ENCODE measurements around the gene METRNL.
"Not testable (repeated sequence)": the region's sequence is repeated elsewhere in the genome, so short reads cannot be mapped to it uniquely, and the experiment has no call there.

Gene METRNL

DNA sequence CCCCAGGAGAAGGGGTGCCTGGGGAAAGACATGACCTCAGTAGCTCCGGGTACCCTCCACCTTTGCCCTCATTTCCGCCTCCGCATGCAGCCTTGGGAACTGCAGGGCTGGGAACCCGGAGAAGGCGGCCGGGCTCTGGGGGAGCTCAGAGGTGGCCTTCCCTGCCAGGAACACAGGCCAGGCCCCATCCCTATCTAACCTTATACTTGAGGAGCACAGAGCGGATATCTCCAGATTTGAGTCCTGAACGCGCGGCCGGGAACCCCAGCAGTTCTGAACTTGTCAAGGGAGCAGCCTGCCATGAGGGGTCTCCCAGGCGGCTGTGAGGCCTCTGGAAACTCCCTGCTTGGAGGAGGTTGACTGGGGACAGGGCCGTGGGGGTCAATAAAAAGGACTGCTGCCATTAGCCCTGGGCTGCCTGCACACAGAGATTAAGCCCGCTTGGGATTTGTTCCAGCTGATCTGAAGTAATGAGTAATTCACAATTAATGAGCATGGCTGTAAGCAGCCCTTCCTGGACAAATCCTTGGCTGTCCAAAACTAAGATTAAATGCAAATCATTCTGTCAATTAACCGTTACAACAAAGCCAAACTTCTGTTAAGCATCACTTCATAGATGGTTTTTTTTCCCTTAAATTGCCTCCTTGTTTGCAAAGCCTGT, 26.3 kb upstream of the METRNL start:
- ChIA-PET POLR2A (no interaction called here), CTCF (interaction anchor here (0.8 to 1.3 kb wide), 2 partner anchors 10 to 139 kb away, joined by 3 read pairs; no protein-coding TSS in a partner anchor)
- TF ChIP-seq, protein P1, sequence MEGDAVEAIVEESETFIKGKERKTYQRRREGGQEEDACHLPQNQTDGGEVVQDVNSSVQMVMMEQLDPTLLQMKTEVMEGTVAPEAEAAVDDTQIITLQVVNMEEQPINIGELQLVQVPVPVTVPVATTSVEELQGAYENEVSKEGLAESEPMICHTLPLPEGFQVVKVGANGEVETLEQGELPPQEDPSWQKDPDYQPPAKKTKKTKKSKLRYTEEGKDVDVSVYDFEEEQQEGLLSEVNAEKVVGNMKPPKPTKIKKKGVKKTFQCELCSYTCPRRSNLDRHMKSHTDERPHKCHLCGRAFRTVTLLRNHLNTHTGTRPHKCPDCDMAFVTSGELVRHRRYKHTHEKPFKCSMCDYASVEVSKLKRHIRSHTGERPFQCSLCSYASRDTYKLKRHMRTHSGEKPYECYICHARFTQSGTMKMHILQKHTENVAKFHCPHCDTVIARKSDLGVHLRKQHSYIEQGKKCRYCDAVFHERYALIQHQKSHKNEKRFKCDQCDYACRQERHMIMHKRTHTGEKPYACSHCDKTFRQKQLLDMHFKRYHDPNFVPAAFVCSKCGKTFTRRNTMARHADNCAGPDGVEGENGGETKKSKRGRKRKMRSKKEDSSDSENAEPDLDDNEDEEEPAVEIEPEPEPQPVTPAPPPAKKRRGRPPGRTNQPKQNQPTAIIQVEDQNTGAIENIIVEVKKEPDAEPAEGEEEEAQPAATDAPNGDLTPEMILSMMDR (IDR thresholded peaks at IDR 0.05; ENCODE audit: control extremely low read depth, extremely low read depth, low read depth, missing control alignments) = no peak
- DNase-seq (ENCODE audit: extremely low spot score) = no peak

DNA sequence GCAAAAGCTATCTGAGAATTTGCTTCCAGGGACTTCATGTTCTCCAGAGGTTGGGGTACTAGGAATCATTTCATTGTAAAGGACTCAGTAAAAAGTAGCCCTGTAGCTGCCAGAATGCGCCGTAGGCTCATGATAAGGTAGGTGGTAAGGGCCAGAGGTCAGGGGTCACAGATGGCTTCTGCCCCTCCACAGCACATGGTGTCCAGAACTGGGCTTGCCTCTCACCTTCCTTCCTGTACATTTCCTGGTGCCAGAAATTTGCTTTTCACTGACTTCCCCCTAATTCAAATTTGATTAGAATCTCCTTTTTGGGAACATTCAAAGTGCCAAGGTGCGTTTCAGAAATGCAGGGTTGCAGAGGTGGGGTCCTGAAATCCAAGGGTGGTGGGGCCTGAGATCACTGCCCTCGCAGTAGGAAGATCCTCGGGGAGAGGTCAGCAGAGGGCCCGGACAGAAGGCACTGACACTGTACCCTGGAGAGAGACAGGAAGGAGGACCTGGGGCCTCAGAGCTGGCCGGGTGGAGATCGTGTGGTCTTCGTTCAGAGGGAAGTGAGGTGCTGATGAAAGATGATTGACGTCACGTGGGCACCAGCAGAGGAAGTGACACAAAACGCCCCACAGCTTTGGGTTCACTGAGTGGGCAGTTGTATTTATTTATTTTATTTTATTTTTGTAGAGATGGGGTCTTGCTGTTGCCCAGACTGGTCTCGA, 25.5 kb upstream of the METRNL start:
- DNase-seq (ENCODE audit: extremely low spot score) = no peak
- TF ChIP-seq, protein P1 (IDR thresholded peaks at IDR 0.05; ENCODE audit: control extremely low read depth, extremely low read depth, low read depth, missing control alignments) = no peak
- POLR2A ChIA-PET = interaction anchor here (0.9 kb wide), 1 partner anchor 25 kb away, joined by 3 read pairs; the partner anchor contains the start of gene METRNL
- CTCF ChIA-PET = interaction anchor here (0.8 to 1.3 kb wide), 2 partner anchors 10 to 18 kb away, joined by 3 read pairs; no protein-coding TSS in a partner anchor

DNA sequence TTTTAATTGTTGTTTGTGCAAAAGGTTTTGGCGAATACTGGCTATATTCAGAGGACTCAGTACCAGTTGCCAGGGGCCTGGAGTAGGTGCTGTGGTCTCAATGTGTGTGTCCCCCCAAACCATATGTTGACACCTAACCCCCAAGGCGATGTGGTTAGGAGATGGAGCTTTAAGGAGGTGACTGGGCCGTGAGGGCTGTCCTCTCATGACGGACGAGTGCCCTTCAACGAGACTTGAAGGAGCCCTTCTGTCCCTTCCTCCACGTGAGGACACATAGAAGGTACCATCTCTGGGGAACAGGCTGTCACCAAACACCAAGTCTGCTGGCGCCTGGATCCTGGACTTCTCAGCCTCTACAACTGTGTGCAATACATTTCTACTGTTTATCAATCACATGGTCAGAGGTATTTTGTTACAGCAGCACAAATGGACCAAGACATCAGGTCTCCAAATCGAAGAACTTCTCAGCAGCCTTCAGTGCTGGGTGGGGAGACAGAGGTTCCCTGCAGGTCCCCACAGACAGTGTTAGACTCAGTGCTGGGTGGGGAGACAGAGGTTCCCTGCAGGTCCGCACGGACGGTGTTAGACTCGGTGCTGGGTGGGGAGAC, 24.8 kb upstream of the METRNL start:
- ChIA-PET CTCF (no interaction called here), POLR2A (interaction anchor here (0.9 kb wide), 1 partner anchor 25 kb away, joined by 3 read pairs; the partner anchor contains the start of gene METRNL)
- no peak for DNase-seq (ENCODE audit: extremely low spot score)
- TF ChIP-seq, protein P1 (IDR thresholded peaks at IDR 0.05; ENCODE audit: control extremely low read depth, extremely low read depth, low read depth, missing control alignments) = no peak

GRCh38 chr17:83055176-83055575, 24.2 kb upstream of the METRNL start:
- CTCF ChIA-PET, POLR2A ChIA-PET: not testable (repeated sequence)

DNA sequence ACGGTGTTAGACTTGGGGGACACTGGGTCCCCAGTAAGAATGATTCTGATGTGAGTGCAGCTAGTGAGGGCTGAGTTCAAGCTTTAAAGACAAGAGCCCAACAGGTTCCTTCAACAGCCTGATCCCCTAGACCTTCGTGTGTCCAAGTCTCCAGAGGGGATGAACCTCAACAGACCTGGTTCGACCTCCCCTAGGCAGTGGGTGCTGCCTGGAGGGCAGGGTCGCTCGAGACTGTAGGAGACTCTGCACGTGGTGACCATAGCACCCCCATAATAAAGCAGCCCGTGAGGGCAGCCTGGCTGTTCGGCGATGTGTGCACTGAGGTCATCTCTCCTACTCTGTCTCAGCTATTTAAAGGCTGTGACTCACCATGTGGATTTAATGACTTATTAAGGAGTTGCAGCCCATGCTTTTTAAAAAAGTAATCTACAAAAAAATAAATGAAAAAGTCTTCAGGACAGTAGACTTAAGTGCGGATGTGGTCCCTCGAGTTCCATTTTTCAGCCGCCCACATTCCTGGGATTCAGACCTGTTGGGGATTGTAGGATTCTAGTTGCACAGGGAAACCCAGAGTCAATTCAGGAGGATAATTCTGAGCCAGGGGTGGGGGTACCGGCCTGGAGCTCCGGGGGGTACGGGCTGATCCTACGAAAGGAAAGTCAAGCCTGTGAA, 23.4 kb upstream of the METRNL start:
- DNase-seq (ENCODE audit: extremely low spot score) = no peak
- ChIA-PET CTCF (no interaction called here), POLR2A (no interaction called here)

More at GRCh38 chr17:83055176-83055575, 24.2 kb upstream of the METRNL start:
- not testable (repeated sequence) for DNase-seq (ENCODE audit: extremely low spot score)

DNA sequence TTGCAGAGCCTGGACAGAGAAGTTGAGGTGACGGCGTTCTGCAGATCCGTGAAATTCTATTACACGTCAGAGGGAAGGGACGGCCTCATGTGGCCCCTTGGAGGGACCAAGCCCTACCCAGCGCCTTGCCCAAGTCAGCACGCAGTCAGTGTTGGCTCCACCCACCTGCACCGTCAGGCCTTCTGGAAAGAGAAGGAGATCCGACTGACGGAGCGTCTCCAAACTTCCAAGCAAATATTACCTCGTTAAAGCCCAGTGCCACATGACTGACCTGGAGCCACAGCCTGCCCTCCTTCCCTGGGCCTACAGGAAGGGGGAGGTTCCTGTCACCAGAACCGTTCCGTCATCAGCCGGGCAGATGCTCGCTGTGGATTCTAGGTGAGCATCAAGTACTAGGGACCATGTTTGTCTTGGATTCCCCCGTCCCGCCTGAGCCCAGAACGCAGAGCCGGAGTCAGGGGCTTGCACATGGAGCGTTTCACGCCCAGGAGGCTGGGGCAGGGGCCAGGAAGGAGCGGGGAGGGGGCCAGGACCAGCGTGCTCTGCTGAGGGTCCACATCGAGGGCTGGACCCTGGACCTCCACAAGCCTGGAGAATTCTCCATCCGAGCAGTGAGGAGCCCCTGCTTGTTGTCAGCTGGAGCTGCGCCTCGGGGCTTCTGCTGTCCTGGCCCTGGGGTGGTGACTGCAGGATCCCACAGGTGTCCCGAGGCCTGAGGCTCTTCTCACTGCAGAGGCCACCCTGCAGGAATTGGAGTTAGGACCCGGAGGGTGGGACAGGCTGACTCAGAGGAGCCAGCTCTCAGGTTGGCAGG, 22.6 kb upstream of the METRNL start:
- ChIA-PET CTCF (interaction anchor here (1.2 kb wide), 1 partner anchor 19 kb away, joined by 4 read pairs; no protein-coding TSS in a partner anchor), POLR2A (no interaction called here)
- DNase-seq (ENCODE audit: extremely low spot score) = no peak
- TF ChIP-seq, protein P1 (IDR thresholded peaks at IDR 0.05; ENCODE audit: control extremely low read depth, extremely low read depth, low read depth, missing control alignments) = no peak

More for the DNA sequence above, 23.4 kb upstream of the METRNL start:
- TF ChIP-seq, protein P1 (IDR thresholded peaks at IDR 0.05; ENCODE audit: control extremely low read depth, extremely low read depth, low read depth, missing control alignments) = no peak

All from GM10248 (cell line).